WTC11 (cell line): Measurements from ENCODE around the gene VARS2.

Experiments used
- ARID4B ChIP-seq: sonication (generic); formaldehyde crosslinking; IDR thresholded peaks from 2 replicates; pipeline ENCODE4 v1.8.0; 2023; ENCODE audit warnings: missing genetic modification reagents, mild to moderate bottlenecking, borderline replicate concordance
- ESRRA ChIP-seq: sonication (generic); formaldehyde crosslinking; IDR thresholded peaks from 2 replicates; pipeline ENCODE4 v1.8.1; 2022; ENCODE audit warnings: mild to moderate bottlenecking, missing genetic modification reagents, borderline replicate concordance
- MAX ChIP-seq: sonication (generic); formaldehyde crosslinking; IDR thresholded peaks from 2 replicates; pipeline ENCODE4 v1.8.0; 2022; ENCODE audit warnings: mild to moderate bottlenecking, missing genetic modification reagents
- ZBTB43 ChIP-seq: sonication (generic); formaldehyde crosslinking; IDR thresholded peaks from 2 replicates; pipeline ENCODE4 v1.8.1; 2023; ENCODE audit warnings: mild to moderate bottlenecking, missing genetic modification reagents
- TF ChIP-seq, protein P1 (sequence below): fragments of 200-600 bp; IDR thresholded peaks from 2 replicates; pipeline ENCODE4 v1.8.0; 2022; ENCODE audit warnings: antibody characterized with exemption
- TF ChIP-seq, protein P2 (sequence below): sonication (generic); formaldehyde crosslinking; IDR thresholded peaks from 2 replicates; pipeline ENCODE4 v1.8.0; 2022; ENCODE audit warnings: mild to moderate bottlenecking, missing genetic modification reagents

DNA sequence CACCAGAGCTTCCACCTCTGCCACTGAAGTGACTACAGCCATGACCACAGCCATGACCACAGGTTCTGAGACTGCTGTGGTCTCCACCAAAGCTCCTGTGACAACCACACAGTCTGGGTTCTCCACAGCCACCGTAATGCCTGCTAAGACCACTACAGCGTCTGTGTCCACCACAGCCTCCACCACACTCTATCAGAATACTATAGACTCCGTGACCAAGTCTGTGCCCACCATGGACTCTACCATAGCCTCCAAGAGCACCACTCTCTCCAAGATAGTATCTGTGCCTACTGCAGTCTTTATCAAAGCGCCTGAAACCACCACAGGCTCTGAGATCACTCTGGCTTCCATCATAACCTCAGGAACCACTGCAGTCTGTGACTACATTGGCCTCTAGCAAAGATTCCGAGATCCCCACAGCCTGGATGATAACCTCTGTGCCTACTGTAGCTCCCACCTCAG, 51.1 kb downstream of the VARS2 start:
- TF ChIP-seq, protein P1, sequence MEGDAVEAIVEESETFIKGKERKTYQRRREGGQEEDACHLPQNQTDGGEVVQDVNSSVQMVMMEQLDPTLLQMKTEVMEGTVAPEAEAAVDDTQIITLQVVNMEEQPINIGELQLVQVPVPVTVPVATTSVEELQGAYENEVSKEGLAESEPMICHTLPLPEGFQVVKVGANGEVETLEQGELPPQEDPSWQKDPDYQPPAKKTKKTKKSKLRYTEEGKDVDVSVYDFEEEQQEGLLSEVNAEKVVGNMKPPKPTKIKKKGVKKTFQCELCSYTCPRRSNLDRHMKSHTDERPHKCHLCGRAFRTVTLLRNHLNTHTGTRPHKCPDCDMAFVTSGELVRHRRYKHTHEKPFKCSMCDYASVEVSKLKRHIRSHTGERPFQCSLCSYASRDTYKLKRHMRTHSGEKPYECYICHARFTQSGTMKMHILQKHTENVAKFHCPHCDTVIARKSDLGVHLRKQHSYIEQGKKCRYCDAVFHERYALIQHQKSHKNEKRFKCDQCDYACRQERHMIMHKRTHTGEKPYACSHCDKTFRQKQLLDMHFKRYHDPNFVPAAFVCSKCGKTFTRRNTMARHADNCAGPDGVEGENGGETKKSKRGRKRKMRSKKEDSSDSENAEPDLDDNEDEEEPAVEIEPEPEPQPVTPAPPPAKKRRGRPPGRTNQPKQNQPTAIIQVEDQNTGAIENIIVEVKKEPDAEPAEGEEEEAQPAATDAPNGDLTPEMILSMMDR: no peak
- TF ChIP-seq ARID4B (CRISPR knock-in tag) (no peak), ESRRA (no peak), ZBTB43 (CRISPR knock-in tag) (no peak), MAX (CRISPR knock-in tag) (no peak)
- TF ChIP-seq, protein P2, sequence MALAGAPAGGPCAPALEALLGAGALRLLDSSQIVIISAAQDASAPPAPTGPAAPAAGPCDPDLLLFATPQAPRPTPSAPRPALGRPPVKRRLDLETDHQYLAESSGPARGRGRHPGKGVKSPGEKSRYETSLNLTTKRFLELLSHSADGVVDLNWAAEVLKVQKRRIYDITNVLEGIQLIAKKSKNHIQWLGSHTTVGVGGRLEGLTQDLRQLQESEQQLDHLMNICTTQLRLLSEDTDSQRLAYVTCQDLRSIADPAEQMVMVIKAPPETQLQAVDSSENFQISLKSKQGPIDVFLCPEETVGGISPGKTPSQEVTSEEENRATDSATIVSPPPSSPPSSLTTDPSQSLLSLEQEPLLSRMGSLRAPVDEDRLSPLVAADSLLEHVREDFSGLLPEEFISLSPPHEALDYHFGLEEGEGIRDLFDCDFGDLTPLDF (CRISPR knock-in tag): no peak
